Measurements from ENCODE around the gene BDH1. TPM values are rescaled to one million over a fixed set of nuclear protein-coding genes. Genes with fewer than 3 reads are reported as not detected.
A peak's percentile ranks its signal among the peaks of the same experiment; 100 is the strongest.
"Not testable (repeated sequence)": the region's sequence is repeated elsewhere in the genome, so short reads cannot be mapped to it uniquely, and the experiment has no call there.

The BDH1 gene
- total RNA-seq, 1 experiment from 2014 or later = 80.5 TPM

- H3K4me1 ChIP-seq (ENCODE audit: low read length) = peaks cover 18% of the 10 kb centered on the region
These were observed 41.6 kb upstream of the BDH1 start for GRCh38 chr3:197597335-197597734.

GRCh38 chr3:197595470-197596185, 39.9 kb upstream of the BDH1 start:
- no peaks in the 10 kb centered on the region for H4K20me1 ChIP-seq (ENCODE audit: insufficient read depth, low read depth, low read length)
- H2AFZ ChIP-seq (ENCODE audit: low read length) = no peak overlapping the region
- no peaks in the 10 kb centered on the region for H3K9me3 ChIP-seq (ENCODE audit: low read length)
- H3K36me3 ChIP-seq (ENCODE audit: insufficient read depth, low read length) = no peaks in the 10 kb centered on the region
- H3K4me1 ChIP-seq (ENCODE audit: low read length) = peaks cover 31% of the 10 kb centered on the region
- DNase-seq = no peak
- no peaks in the 10 kb centered on the region for H3K79me2 ChIP-seq (ENCODE audit: low read length)
- H3K9me2 ChIP-seq (replicated peaks; ENCODE audit: insufficient read depth, low read length) = no peaks in the 10 kb centered on the region
- no peak overlapping the region for H3K9ac ChIP-seq (ENCODE audit: low read length)
- H3K27me3 ChIP-seq (ENCODE audit: low read length) = no peaks in the 10 kb centered on the region
- no peak overlapping the region for H3K4me2 ChIP-seq (ENCODE audit: low read depth, low read length, poor library complexity, severe bottlenecking)
- H3K27ac ChIP-seq (ENCODE audit: low read length) = no peak overlapping the region
- no peak overlapping the region for H3K4me3 ChIP-seq (ENCODE audit: low read length)

More at GRCh38 chr3:197597335-197597734, 41.6 kb upstream of the BDH1 start:
- H3K79me2 ChIP-seq (ENCODE audit: low read length) = no peaks in the 10 kb centered on the region
- no peak overlapping the region for H3K4me2 ChIP-seq (ENCODE audit: low read depth, low read length, poor library complexity, severe bottlenecking)
- no peaks in the 10 kb centered on the region for H3K36me3 ChIP-seq (ENCODE audit: insufficient read depth, low read length)
- H3K9me3 ChIP-seq (ENCODE audit: low read length) = no peaks in the 10 kb centered on the region
- H3K9ac ChIP-seq (ENCODE audit: low read length) = no peak overlapping the region
- no peaks in the 10 kb centered on the region for H4K20me1 ChIP-seq (ENCODE audit: insufficient read depth, low read depth, low read length)
- H3K27ac ChIP-seq (ENCODE audit: low read length) = no peak overlapping the region
- no peaks in the 10 kb centered on the region for H3K9me2 ChIP-seq (replicated peaks; ENCODE audit: insufficient read depth, low read length)
- no peaks in the 10 kb centered on the region for H3K27me3 ChIP-seq (ENCODE audit: low read length)
- no peak for DNase-seq
- no peak overlapping the region for H3K4me3 ChIP-seq (ENCODE audit: low read length)
- H2AFZ ChIP-seq (ENCODE audit: low read length) = no peak overlapping the region

GRCh38 chr3:197593046-197593380, 37.2 kb upstream of the BDH1 start:
- no peaks in the 10 kb centered on the region for H3K9me2 ChIP-seq (replicated peaks; ENCODE audit: insufficient read depth, low read length)
- H3K9ac ChIP-seq (ENCODE audit: low read length) = no peak overlapping the region
- H2AFZ ChIP-seq (ENCODE audit: low read length) = no peak overlapping the region
- peaks cover 24% of the 10 kb centered on the region for H3K4me1 ChIP-seq (ENCODE audit: low read length)
- H3K79me2 ChIP-seq (ENCODE audit: low read length) = no peaks in the 10 kb centered on the region
- H4K20me1 ChIP-seq (ENCODE audit: insufficient read depth, low read depth, low read length) = no peaks in the 10 kb centered on the region
- H3K4me2 ChIP-seq (ENCODE audit: low read depth, low read length, poor library complexity, severe bottlenecking) = no peak overlapping the region
- H3K27me3 ChIP-seq (ENCODE audit: low read length) = no peaks in the 10 kb centered on the region
- no peaks in the 10 kb centered on the region for H3K9me3 ChIP-seq (ENCODE audit: low read length)
- no peak for DNase-seq
- H3K27ac ChIP-seq (ENCODE audit: low read length) = no peak overlapping the region
- H3K4me3 ChIP-seq (ENCODE audit: low read length) = no peak overlapping the region
- no peaks in the 10 kb centered on the region for H3K36me3 ChIP-seq (ENCODE audit: insufficient read depth, low read length)

- no peaks in the 10 kb centered on the region for H3K79me2 ChIP-seq (ENCODE audit: low read length)
These were observed 36.7 kb upstream of the BDH1 start for GRCh38 chr3:197592361-197593045.

GRCh38 chr3:197591816-197592215, 36.0 kb upstream of the BDH1 start:
- no peak overlapping the region; the same call in 1 of the 2 replicates for H3K4me3 ChIP-seq (ENCODE audit: low read length)
- no peaks in the 10 kb centered on the region for H3K9me2 ChIP-seq (replicated peaks; ENCODE audit: insufficient read depth, low read length)
- H3K36me3 ChIP-seq (ENCODE audit: insufficient read depth, low read length) = no peaks in the 10 kb centered on the region
- DNase-seq = peak; percentile 80
- H4K20me1 ChIP-seq (ENCODE audit: insufficient read depth, low read depth, low read length) = no peaks in the 10 kb centered on the region
- peak overlapping the region; percentile 8 for H3K9ac ChIP-seq (ENCODE audit: low read length)
- H3K4me1 ChIP-seq (ENCODE audit: low read length) = peaks cover 30% of the 10 kb centered on the region
- no peak overlapping the region for H2AFZ ChIP-seq (ENCODE audit: low read length)
- H3K27me3 ChIP-seq (ENCODE audit: low read length) = no peaks in the 10 kb centered on the region
- peak overlapping the region; percentile 48 for H3K4me2 ChIP-seq (ENCODE audit: low read depth, low read length, poor library complexity, severe bottlenecking)
- H3K79me2 ChIP-seq (ENCODE audit: low read length) = no peaks in the 10 kb centered on the region
- H3K27ac ChIP-seq (ENCODE audit: low read length) = no peak overlapping the region
- no peaks in the 10 kb centered on the region for H3K9me3 ChIP-seq (ENCODE audit: low read length)

More at GRCh38 chr3:197592361-197593045, 36.7 kb upstream of the BDH1 start:
- H3K27ac ChIP-seq (ENCODE audit: low read length) = no peak overlapping the region
- H3K4me2 ChIP-seq (ENCODE audit: low read depth, low read length, poor library complexity, severe bottlenecking) = peak overlapping the region; percentile 48
- no peak overlapping the region for H3K9ac ChIP-seq (ENCODE audit: low read length)
- H2AFZ ChIP-seq (ENCODE audit: low read length) = no peak overlapping the region
- no peaks in the 10 kb centered on the region for H4K20me1 ChIP-seq (ENCODE audit: insufficient read depth, low read depth, low read length)
- no peaks in the 10 kb centered on the region for H3K36me3 ChIP-seq (ENCODE audit: insufficient read depth, low read length)
- H3K9me3 ChIP-seq (ENCODE audit: low read length) = no peaks in the 10 kb centered on the region
- no peak for DNase-seq
- H3K4me3 ChIP-seq (ENCODE audit: low read length) = no peak overlapping the region
- H3K9me2 ChIP-seq (replicated peaks; ENCODE audit: insufficient read depth, low read length) = no peaks in the 10 kb centered on the region
- H3K4me1 ChIP-seq (ENCODE audit: low read length) = peaks cover 25% of the 10 kb centered on the region
- no peaks in the 10 kb centered on the region for H3K27me3 ChIP-seq (ENCODE audit: low read length)

GRCh38 chr3:197590313-197590962, 34.7 kb upstream of the BDH1 start:
- Histone ChIP-seq H3K4me2 (ENCODE audit: low read depth, low read length, poor library complexity, severe bottlenecking) (no peak overlapping the region), H3K27me3 (ENCODE audit: low read length) (no peaks in the 10 kb centered on the region), H3K9ac (ENCODE audit: low read length) (no peak overlapping the region), H3K79me2 (ENCODE audit: low read length) (no peaks in the 10 kb centered on the region), H3K36me3 (ENCODE audit: insufficient read depth, low read length) (no peaks in the 10 kb centered on the region), H3K9me3 (ENCODE audit: low read length) (no peaks in the 10 kb centered on the region), H3K4me1 (ENCODE audit: low read length) (peaks cover 22% of the 10 kb centered on the region), H3K9me2 (replicated peaks; ENCODE audit: insufficient read depth, low read length) (no peaks in the 10 kb centered on the region), H3K4me3 (ENCODE audit: low read length) (no peak overlapping the region), H2AFZ (ENCODE audit: low read length) (no peak overlapping the region), H4K20me1 (ENCODE audit: insufficient read depth, low read depth, low read length) (no peaks in the 10 kb centered on the region), H3K27ac (ENCODE audit: low read length) (no peak overlapping the region)
- no peak for DNase-seq

- H3K4me1 ChIP-seq (ENCODE audit: low read length) = peaks cover 22% of the 10 kb centered on the region
- no peak overlapping the region for H3K4me2 ChIP-seq (ENCODE audit: low read depth, low read length, poor library complexity, severe bottlenecking)
- no peaks in the 10 kb centered on the region for H3K9me2 ChIP-seq (replicated peaks; ENCODE audit: insufficient read depth, low read length)
- H3K27me3 ChIP-seq (ENCODE audit: low read length) = no peaks in the 10 kb centered on the region
- no peak for DNase-seq
- no peaks in the 10 kb centered on the region for H3K9me3 ChIP-seq (ENCODE audit: low read length)
- H3K36me3 ChIP-seq (ENCODE audit: insufficient read depth, low read length) = no peaks in the 10 kb centered on the region
- no peak overlapping the region for H3K4me3 ChIP-seq (ENCODE audit: low read length)
- H4K20me1 ChIP-seq (ENCODE audit: insufficient read depth, low read depth, low read length) = no peaks in the 10 kb centered on the region
- H3K79me2 ChIP-seq (ENCODE audit: low read length) = no peaks in the 10 kb centered on the region
- no peak overlapping the region for H3K27ac ChIP-seq (ENCODE audit: low read length)
- no peak overlapping the region for H3K9ac ChIP-seq (ENCODE audit: low read length)
- H2AFZ ChIP-seq (ENCODE audit: low read length) = no peak overlapping the region
These were observed 33.8 kb upstream of the BDH1 start for GRCh38 chr3:197589545-197589944.

GRCh38 chr3:197586768-197587167, 31.0 kb upstream of the BDH1 start:
- H3K79me2 ChIP-seq (ENCODE audit: low read length); H3K4me2 ChIP-seq (ENCODE audit: low read depth, low read length, poor library complexity, severe bottlenecking); H2AFZ ChIP-seq (ENCODE audit: low read length); H3K9me2 ChIP-seq (replicated peaks; ENCODE audit: insufficient read depth, low read length); H3K9me3 ChIP-seq (ENCODE audit: low read length); H3K9ac ChIP-seq (ENCODE audit: low read length); H3K27me3 ChIP-seq (ENCODE audit: low read length); H3K27ac ChIP-seq (ENCODE audit: low read length); H4K20me1 ChIP-seq (ENCODE audit: insufficient read depth, low read depth, low read length); H3K4me3 ChIP-seq (ENCODE audit: low read length); DNase-seq; H3K36me3 ChIP-seq (ENCODE audit: insufficient read depth, low read length): not testable (repeated sequence)
- peaks cover 15% of the 10 kb centered on the region for H3K4me1 ChIP-seq (ENCODE audit: low read length)
